Activated CD4-positive, alpha-beta memory T cell treated with anti-CD3 and anti-CD28 coated beads for 36 hours (primary cell): ENCODE data around the gene DCLRE1A. TPM values are rescaled to one million over a fixed set of nuclear protein-coding genes. Genes with fewer than 3 reads are reported as not detected.
"Not testable (repeated sequence)": the region's sequence is repeated elsewhere in the genome, so short reads cannot be mapped to it uniquely, and the experiment has no call there.

ENCODE experiments used
- CTCF ChIA-PET: fragments of 350-600 bp; sonication (Branson Sonifier 250); formaldehyde crosslinking; loops from one replicate; lab custom pipeline; 2021; ENCODE audit warnings: antibody characterized with exemption, inconsistent platforms; lab: Charles Lee
- POLR2A ChIA-PET: fragments of 350-600 bp; sonication (Branson Sonifier 250); formaldehyde crosslinking; loops from one replicate; lab custom pipeline; 2021; ENCODE audit warnings: antibody characterized with exemption; lab: Charles Lee
- DNase-seq: peaks from one replicate; pipeline ENCODE4 v3.0.0-alpha.2; 2020
- H3K27ac Mint-ChIP-seq: one replicate; pipeline ENCODE4 v1.8.0; 2021; ENCODE audit warnings: mixed read lengths
- H3K27me3 Mint-ChIP-seq: one replicate; pipeline ENCODE4 v1.8.0; 2021; ENCODE audit warnings: mixed read lengths
- H3K36me3 Mint-ChIP-seq: one replicate; pipeline ENCODE4 v1.8.0; 2021; ENCODE audit warnings: mixed read lengths
- H3K4me1 Mint-ChIP-seq: one replicate; pipeline ENCODE4 v1.8.0; 2021; ENCODE audit warnings: low read depth, mixed read lengths
- H3K4me3 Mint-ChIP-seq: one replicate; pipeline ENCODE4 v1.8.0; 2021; ENCODE audit warnings: mild to moderate bottlenecking, mixed read lengths
- H3K9me3 Mint-ChIP-seq: one replicate; pipeline ENCODE4 v1.8.0; 2021; ENCODE audit warnings: mixed read lengths
- intact Hi-C: fragments of 100-400 bp; cut with micrococcal nuclease; formaldehyde crosslinking; loops from one replicate; pipeline ENCODE4 v1.15.1; 2023
- total RNA-seq, 2 experiments: library from RNA; stranded (reverse); gene quantifications; one replicate each; pipeline ENCODE4 v1.2.3, GENCODE V29; 2021

Gene DCLRE1A
- total RNA-seq, 2 experiments from 2014 or later = 13.8 to 16.6 TPM

GRCh38 chr10:113820507-113820906 lies 33.4 kb downstream of the DCLRE1A start:
- ChIA-PET POLR2A (no interaction called here), CTCF (no interaction called here)
- peaks cover 4% of the 10 kb centered on the region for H3K27me3 Mint-ChIP-seq
- DNase-seq = no peak
- no peaks in the 10 kb centered on the region for H3K36me3 Mint-ChIP-seq
- H3K4me3 Mint-ChIP-seq = no peak overlapping the region
- intact Hi-C loops = no loop called here
- no peaks in the 10 kb centered on the region for H3K4me1 Mint-ChIP-seq
- H3K27ac Mint-ChIP-seq = no peak overlapping the region
- no peaks in the 10 kb centered on the region for H3K9me3 Mint-ChIP-seq

- Mint-ChIP-seq H3K36me3 (no peaks in the 10 kb centered on the region), H3K27me3 (peaks cover 4% of the 10 kb centered on the region), H3K27ac (no peak overlapping the region), H3K9me3 (no peaks in the 10 kb centered on the region), H3K4me3 (no peak overlapping the region), H3K4me1 (no peaks in the 10 kb centered on the region)
- intact Hi-C loops = no loop called here
- no peak for DNase-seq
- ChIA-PET POLR2A (no interaction called here), CTCF (interaction anchor here (0.6 kb wide), 1 partner anchor 887 kb away, joined by 3 read pairs; no protein-coding TSS in a partner anchor)
These were observed 33.9 kb downstream of the DCLRE1A start for GRCh38 chr10:113819989-113820388.

GRCh38 chr10:113814700-113815099 lies 39.2 kb downstream of the DCLRE1A start:
- H3K9me3 Mint-ChIP-seq, DNase-seq, H3K27ac Mint-ChIP-seq, POLR2A ChIA-PET, H3K27me3 Mint-ChIP-seq, intact Hi-C loops, H3K4me1 Mint-ChIP-seq, CTCF ChIA-PET, H3K4me3 Mint-ChIP-seq, H3K36me3 Mint-ChIP-seq: not testable (repeated sequence)

GRCh38 chr10:113808168-113808567 lies 45.7 kb downstream of the DCLRE1A start:
- no peak for DNase-seq
- ChIA-PET CTCF (interaction anchor here (1.2 to 1.5 kb wide), 2 partner anchors 9 to 296 kb away, joined by 4 read pairs; no protein-coding TSS in a partner anchor), POLR2A (no interaction called here)
- no peaks in the 10 kb centered on the region for H3K36me3 Mint-ChIP-seq
- H3K27ac Mint-ChIP-seq = no peak overlapping the region
- intact Hi-C loops = no loop called here
- H3K27me3 Mint-ChIP-seq = peaks cover 20% of the 10 kb centered on the region
- no peaks in the 10 kb centered on the region for H3K9me3 Mint-ChIP-seq
- H3K4me1 Mint-ChIP-seq = no peaks in the 10 kb centered on the region
- H3K4me3 Mint-ChIP-seq = no peak overlapping the region

- POLR2A ChIA-PET = no interaction called here
- Mint-ChIP-seq H3K4me1 (no peaks in the 10 kb centered on the region), H3K36me3 (no peaks in the 10 kb centered on the region), H3K27ac (no peak overlapping the region), H3K9me3 (no peaks in the 10 kb centered on the region), H3K27me3 (peaks cover 20% of the 10 kb centered on the region), H3K4me3 (no peak overlapping the region)
- CTCF ChIA-PET = interaction anchor here (0.6 to 1.3 kb wide), 2 partner anchors 9 to 10 kb away, joined by 3 to 4 read pairs; no protein-coding TSS in a partner anchor
- no peak for DNase-seq
- intact Hi-C loops = no loop called here
These were observed 47.4 kb downstream of the DCLRE1A start for GRCh38 chr10:113806503-113806902.

- no peak for DNase-seq
- Mint-ChIP-seq H3K27me3 (peaks cover 14% of the 10 kb centered on the region), H3K4me1 (no peaks in the 10 kb centered on the region), H3K36me3 (no peaks in the 10 kb centered on the region), H3K9me3 (no peaks in the 10 kb centered on the region), H3K27ac (no peak overlapping the region), H3K4me3 (no peak overlapping the region)
- ChIA-PET POLR2A (no interaction called here), CTCF (interaction anchor here (6.5 kb wide), 1 partner anchor 301 kb away, joined by 93 read pairs; no protein-coding TSS in a partner anchor)
- intact Hi-C loops = no loop called here
These were observed 50.9 kb downstream of the DCLRE1A start for GRCh38 chr10:113802997-113803396.

GRCh38 chr10:113801569-113801968 lies 52.3 kb downstream of the DCLRE1A start:
- no peaks in the 10 kb centered on the region for H3K36me3 Mint-ChIP-seq
- peaks cover 12% of the 10 kb centered on the region for H3K27me3 Mint-ChIP-seq
- no peak for DNase-seq
- H3K4me3 Mint-ChIP-seq = no peak overlapping the region
- no peaks in the 10 kb centered on the region for H3K4me1 Mint-ChIP-seq
- CTCF ChIA-PET = interaction anchor here (0.6 to 6.5 kb wide), 2 partner anchors 249 to 302 kb away, joined by 3 to 93 read pairs; no protein-coding TSS in a partner anchor
- POLR2A ChIA-PET = no interaction called here
- intact Hi-C loops = no loop called here
- no peak overlapping the region for H3K27ac Mint-ChIP-seq
- no peaks in the 10 kb centered on the region for H3K9me3 Mint-ChIP-seq

GRCh38 chr10:113791691-113792090 lies 62.2 kb downstream of the DCLRE1A start:
- no peaks in the 10 kb centered on the region for H3K9me3 Mint-ChIP-seq
- no peaks in the 10 kb centered on the region for H3K4me1 Mint-ChIP-seq
- CTCF ChIA-PET = interaction anchor here (1.3 to 1.4 kb wide), 2 partner anchors 8 to 311 kb away, joined by 3 read pairs; no protein-coding TSS in a partner anchor
- H3K27me3 Mint-ChIP-seq = peaks cover 24% of the 10 kb centered on the region
- H3K27ac Mint-ChIP-seq = no peak overlapping the region
- H3K4me3 Mint-ChIP-seq = no peak overlapping the region
- intact Hi-C loops = loop anchor here (10.0 kb wide), 1 partner anchor 133 kb away; no protein-coding TSS in a partner anchor
- H3K36me3 Mint-ChIP-seq = no peaks in the 10 kb centered on the region
- DNase-seq = no peak
- POLR2A ChIA-PET = interaction anchor here (0.5 kb wide), 1 partner anchor 599 kb away, joined by 3 read pairs; no protein-coding TSS in a partner anchor

GRCh38 chr10:113788604-113789083 lies 65.2 kb downstream of the DCLRE1A start:
- H3K4me1 Mint-ChIP-seq = no peaks in the 10 kb centered on the region
- no peak overlapping the region for H3K4me3 Mint-ChIP-seq
- H3K27ac Mint-ChIP-seq = no peak overlapping the region
- DNase-seq = no peak
- ChIA-PET POLR2A (no interaction called here), CTCF (no interaction called here)
- H3K27me3 Mint-ChIP-seq = peaks cover 8% of the 10 kb centered on the region
- intact Hi-C loops = no loop called here
- H3K36me3 Mint-ChIP-seq = no peaks in the 10 kb centered on the region
- H3K9me3 Mint-ChIP-seq = no peaks in the 10 kb centered on the region

Other genes starting within 250 kb of the DCLRE1A start
- gene NRAP, start 190.0 kb downstream of the DCLRE1A start, total RNA-seq = not detected
- gene CASP7, start 174.2 kb downstream of the DCLRE1A start, total RNA-seq = 10 to 100 TPM; 12.2 to 13.3 TPM
- gene PLEKHS1, start 102.4 kb downstream of the DCLRE1A start, total RNA-seq = not detected
- gene NHLRC2, start 579 bp upstream of the DCLRE1A start, total RNA-seq = 10 to 100 TPM; 21.8 to 23.7 TPM
- gene ADRB1, start 189.8 kb upstream of the DCLRE1A start, total RNA-seq = not detected